Loucy (cell line): ENCODE measurements around the gene IL22RA2.

ENCODE experiments used
- EZH2phosphoT487 ChIP-seq: fragments of 200-600 bp; IDR thresholded peaks from 2 replicates; pipeline ENCODE4 v1.6.1; 2018; ENCODE audit warnings: antibody characterized with exemption, mild to moderate bottlenecking, moderate library complexity, borderline replicate concordance
- TF ChIP-seq, protein P1 (sequence below): fragments of 200-600 bp; sonication (generic); conservative IDR thresholded peaks from 2 replicates; pipeline ENCODE4 v1.5.1; 2014; ENCODE audit warnings: mild to moderate bottlenecking, antibody characterized with exemption, low read length

DNA sequence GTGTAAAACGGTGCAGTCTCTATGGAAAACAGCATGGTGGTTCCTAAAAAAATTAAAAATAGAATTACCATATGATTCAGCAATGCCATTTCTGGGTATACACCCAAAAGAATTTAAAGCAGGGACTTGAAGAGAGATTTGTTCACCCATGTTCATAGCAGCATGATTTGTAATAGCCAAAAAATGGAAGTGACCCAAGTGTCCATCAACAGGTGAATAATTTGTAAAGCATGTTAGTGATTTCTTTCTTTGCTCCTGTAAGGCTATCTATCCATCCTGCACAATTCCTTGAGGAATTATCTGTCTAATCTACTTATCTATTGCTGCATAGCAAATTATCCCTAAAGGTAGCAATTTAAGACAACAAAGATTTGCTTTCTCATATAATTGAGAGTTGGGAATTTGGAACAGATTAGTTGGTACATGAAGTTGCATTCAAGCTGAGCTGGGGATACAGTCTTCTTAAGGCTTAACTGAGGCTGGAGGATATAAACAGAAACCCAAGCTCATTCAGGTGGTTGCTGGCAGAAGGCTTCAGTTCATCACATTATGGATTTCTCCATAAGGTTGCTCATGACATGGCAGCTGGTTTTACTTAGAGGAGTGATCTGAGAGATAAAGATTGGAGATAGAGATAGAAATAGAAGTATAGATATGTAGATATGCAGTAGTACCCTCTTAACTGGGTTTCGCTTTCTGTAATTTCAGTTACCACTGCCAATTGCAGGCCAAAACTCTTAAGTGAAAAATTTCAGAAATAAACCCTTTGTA, 62.0 kb downstream of the IL22RA2 start:
- TF ChIP-seq, protein P1, sequence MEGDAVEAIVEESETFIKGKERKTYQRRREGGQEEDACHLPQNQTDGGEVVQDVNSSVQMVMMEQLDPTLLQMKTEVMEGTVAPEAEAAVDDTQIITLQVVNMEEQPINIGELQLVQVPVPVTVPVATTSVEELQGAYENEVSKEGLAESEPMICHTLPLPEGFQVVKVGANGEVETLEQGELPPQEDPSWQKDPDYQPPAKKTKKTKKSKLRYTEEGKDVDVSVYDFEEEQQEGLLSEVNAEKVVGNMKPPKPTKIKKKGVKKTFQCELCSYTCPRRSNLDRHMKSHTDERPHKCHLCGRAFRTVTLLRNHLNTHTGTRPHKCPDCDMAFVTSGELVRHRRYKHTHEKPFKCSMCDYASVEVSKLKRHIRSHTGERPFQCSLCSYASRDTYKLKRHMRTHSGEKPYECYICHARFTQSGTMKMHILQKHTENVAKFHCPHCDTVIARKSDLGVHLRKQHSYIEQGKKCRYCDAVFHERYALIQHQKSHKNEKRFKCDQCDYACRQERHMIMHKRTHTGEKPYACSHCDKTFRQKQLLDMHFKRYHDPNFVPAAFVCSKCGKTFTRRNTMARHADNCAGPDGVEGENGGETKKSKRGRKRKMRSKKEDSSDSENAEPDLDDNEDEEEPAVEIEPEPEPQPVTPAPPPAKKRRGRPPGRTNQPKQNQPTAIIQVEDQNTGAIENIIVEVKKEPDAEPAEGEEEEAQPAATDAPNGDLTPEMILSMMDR: no peak
- no peak for TF ChIP-seq EZH2phosphoT487
